Measurements from ENCODE around the gene BRIX1. TPM values are rescaled to one million over a fixed set of nuclear protein-coding genes. Genes with fewer than 3 reads are reported as not detected.
"Not testable (repeated sequence)": the region's sequence is repeated elsewhere in the genome, so short reads cannot be mapped to it uniquely, and the experiment has no call there.

BRIX1 gene
- total RNA-seq, 1 donor from 2014 or later: 10.3 TPM

DNA sequence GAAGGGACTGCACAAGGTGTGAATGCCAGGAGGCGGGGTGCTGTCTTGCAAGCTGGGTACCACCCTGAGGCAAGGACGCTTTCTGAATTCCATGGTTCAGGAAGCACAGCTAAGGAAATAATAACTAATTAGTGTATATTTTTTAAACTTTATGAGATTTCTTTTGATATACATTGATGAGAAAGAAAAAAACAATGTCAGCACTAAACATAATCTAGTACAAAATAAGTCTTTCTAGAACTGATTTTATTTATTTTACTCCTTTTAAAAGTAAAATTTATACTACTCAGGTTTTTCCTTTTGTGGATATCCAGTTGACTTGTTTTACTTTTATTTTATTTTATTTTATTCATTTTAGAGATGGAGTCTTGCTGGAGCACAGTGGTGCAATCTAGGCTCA, 17.4 kb downstream of the BRIX1 start:
- ATAC-seq (no peak), DNase-seq (ENCODE audit: missing footprints) (no peak)
- intact Hi-C loops (cut with DNase I): no loop called here

DNA sequence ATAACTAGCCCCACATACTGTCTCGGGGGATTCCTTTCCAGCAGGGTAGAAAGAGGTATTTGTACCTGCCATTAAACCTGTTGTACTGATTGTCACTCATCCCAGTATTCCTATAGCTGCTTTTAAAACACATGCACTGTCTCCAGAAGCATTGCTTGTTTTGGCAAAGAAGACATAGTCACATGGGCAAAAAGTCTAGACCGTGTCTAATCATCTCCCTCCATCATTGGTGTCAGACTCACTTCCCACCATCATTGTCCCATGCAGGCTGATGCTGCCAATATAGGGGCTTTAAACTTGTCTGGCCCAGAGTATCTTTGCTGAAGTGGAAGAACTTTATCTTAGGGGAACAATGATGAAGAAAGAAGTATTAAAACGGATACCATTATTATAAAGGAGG, 26.4 kb downstream of the BRIX1 start:
- DNase-seq (ENCODE audit: missing footprints) (no peak), ATAC-seq (no peak)
- intact Hi-C loops (cut with DNase I): no loop called here

DNA sequence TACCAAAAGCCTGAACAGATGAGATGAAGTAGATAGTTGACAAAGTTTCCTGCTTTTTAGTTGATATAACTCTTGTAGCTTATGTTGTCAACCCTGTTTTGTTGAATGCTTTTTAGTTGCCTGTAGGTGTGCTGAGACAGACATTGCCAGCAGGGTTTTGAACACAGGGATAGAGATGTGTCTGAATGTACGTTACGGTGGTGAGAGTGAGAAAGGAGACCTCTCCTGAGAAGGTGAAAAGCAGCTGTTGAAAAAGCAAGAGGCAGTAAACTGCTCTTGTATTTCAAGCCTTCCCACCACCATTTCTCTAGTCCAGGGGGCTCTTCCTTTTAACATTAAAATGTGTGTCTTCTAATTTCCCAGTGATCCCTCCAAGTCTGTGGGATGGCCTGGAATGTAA, 28.5 kb downstream of the BRIX1 start:
- DNase-seq (ENCODE audit: missing footprints): no peak
- intact Hi-C loops (cut with DNase I): no loop called here
- no peak for ATAC-seq

DNA sequence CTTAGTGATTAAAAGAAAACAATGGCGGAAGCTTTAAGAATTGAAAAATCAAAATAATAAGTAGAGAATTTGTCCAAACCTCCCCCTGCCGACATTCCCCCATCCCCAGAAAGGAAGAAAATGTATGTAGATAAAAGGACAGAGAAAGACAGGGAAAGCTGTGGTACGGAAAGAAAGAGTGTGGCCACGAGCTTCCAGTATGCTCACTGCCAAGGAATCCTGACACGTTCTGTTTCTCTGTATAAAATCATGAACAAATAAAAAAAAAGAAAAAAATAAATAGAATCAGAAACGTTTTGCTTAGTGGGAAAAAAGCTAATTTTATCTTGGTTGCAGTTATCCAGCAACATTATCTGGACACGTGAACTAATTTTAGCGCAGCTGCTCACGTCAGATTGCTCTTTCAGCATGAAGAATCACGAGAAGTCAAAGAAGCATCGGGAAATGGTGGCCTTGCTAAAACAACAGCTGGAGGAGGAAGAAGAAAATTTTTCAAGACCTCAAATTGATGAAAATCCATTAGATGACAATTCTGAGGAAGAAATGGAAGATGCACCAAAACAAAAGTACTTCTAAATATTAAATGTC, 29.0 kb downstream of the BRIX1 start:
- no peak for ATAC-seq
- intact Hi-C loops (cut with DNase I): no loop called here
- DNase-seq (ENCODE audit: missing footprints): no peak

DNA sequence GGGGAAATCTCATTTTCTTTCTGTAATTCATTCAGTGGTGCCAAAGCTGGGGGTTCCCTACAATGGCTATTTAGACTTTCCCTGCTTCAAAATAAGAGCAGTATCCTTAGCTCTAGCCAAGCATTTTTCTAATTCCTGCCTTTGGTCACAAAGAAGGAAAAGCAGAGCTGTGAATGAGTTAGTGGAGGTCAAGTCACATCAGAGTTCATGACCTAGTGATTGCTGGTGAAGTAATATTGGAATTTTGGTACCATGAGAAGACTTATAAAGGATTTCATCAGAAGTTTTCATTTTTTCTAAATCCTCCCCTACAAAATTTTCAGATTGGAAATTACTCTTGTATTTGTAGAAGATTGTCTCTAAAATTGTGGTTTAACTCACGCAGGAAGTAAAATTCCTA, 41.8 kb downstream of the BRIX1 start:
- no peak for ATAC-seq
- no peak for DNase-seq (ENCODE audit: missing footprints)
- intact Hi-C loops (cut with DNase I): loop anchor here (5.0 kb wide), 2 partner anchors 225 to 245 kb away; no protein-coding TSS in a partner anchor

DNA sequence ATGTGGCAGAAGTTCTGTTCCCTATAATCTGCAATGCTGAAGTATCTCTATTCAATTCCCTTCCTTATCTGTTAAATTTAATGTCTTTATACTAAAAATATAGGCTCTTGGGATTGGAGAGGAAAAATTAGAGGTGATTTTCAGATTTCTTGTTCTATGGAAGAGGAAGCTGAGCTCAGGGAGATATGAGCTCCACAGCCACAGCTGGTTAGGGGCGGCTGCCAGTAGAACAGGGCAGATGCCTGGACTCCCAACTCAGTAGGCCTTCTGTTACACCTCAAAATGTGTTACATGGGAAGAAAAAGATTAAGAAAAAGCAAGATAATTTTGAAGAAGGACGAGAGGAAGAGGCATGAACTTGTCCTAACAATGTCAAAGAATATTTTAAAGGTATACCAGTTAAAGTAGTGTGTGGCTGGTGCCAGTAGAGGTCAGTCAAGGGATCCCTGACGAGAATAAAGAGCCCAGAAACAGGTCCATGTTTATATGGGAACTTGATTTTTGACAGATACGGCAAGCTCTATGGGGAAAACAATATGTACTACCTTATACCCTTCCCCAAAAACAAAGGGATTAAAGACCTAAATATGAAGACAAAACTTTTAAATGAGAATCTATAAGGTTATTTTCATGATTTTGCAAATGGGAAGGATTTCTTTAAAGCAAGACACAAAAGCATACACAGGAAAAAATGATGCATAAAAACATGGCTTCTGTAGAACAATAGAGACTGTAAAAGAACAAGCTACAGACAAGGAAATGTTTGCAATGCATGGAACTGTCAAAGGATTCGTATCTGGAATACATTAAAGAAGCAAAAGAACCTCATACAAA, 42.6 kb downstream of the BRIX1 start:
- DNase-seq (ENCODE audit: missing footprints): no peak
- intact Hi-C loops (cut with DNase I): loop anchor here (5.0 kb wide), 2 partner anchors 224 to 244 kb away; no protein-coding TSS in a partner anchor
- no peak for ATAC-seq

DNA sequence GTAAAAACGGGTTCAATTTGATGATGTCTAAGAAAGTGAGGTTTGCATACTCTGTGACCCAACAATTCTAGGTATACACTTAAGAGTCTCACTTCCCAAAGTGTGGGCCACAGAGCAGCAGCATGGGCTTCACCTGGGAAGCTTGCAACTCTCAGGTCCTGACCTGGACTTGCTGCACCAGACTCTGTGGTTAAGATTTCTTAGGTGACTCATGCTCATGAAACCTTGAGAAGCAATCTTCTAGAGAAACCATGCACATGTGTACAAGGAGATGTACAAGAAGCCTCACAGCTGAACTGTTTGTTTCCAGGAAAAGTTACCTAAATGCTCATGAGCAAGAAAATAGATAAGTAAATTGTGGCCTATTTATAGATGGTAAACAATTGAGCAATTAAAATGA, 43.8 kb downstream of the BRIX1 start:
- DNase-seq (ENCODE audit: missing footprints) (no peak), ATAC-seq (no peak)
- intact Hi-C loops (cut with DNase I): loop anchor here (5.0 kb wide), 2 partner anchors 223 to 243 kb away; no protein-coding TSS in a partner anchor

DNA sequence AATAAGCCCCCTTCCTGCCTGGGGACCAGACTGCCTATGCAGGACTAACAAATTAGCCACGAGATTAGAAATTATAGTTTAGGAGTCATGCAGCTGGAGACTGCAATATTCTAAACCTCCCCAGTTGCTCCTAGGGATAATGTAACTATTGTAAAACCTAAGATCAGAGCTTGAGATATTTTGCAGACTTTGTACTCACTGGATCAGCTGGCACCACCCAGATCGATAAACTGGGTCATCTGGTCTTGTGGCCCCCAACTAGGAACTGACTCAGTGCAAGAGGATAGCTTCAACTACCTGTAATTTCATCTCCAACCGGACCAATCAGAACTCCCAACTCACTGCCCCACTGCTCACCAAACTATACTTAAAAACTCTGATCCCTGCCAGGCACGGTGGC, 52.0 kb downstream of the BRIX1 start:
- ATAC-seq (no peak), DNase-seq (ENCODE audit: missing footprints) (no peak)
- intact Hi-C loops (cut with DNase I): no loop called here

DNA sequence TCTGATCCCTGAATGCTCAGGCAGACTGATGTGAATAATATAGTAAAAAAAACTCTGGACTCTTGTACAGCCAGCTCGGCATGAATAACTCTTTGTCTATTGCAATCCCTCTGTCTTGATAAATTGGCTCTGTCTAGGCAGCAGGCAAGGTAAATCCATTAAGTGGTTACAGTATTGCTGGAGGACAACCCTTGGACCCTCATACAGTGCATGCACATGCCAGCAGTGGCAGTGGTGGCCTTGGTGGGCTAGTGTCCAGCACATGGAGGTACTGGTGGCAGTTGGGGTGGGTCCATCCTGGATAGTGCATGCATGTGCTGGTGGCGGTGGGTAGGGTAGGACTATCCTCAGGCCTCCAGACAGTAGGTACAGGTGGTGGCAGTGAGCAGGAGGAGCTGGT, 52.7 kb downstream of the BRIX1 start:
- intact Hi-C loops (cut with DNase I): no loop called here
- no peak for ATAC-seq
- no peak for DNase-seq (ENCODE audit: missing footprints)

DNA sequence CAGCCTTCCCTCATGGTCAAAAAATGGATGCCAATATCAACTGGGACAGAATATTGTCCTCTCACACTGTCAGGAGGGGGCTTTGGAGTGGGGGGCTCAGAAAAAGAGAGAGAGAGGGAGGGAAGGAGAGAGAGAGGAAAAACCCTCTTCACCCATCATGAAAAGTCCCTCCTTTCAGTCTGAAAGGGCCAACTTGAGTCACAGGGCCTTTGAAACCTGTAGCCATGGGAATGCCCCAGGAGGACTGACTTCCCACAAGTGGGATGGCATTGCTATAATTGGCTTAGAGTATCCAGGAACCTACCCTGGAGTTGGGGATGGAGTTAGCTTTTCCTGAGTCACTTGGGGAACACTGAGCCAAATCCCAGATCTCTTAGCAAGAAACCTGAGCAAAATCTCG, 55.0 kb downstream of the BRIX1 start:
- ATAC-seq (no peak), DNase-seq (ENCODE audit: missing footprints) (no peak)

DNA sequence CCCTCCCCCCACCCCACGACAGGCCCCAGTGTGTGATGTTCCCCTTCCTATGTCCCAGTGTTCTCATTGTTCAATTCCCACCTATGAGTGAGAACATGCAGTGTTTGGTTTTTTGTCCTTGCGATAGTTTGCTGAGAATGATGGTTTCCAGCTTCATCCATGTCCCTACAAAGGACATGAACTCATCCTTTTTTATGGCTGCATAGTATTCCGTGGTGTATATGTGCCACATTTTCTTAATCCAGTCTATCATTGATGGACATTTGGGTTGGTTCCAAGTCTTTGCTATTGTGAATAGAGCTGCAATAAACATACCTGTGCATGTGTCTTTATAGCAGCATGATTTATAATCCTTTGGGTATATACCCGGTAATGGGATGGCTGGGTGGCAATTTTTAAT, 56.1 kb downstream of the BRIX1 start:
- intact Hi-C loops (cut with DNase I): not testable (repeated sequence)

More for the DNA sequence above, 55.0 kb downstream of the BRIX1 start:
- intact Hi-C loops (cut with DNase I): no loop called here

More for the DNA sequence above, 56.1 kb downstream of the BRIX1 start:
- ATAC-seq; DNase-seq (ENCODE audit: missing footprints): not testable (repeated sequence)

Other genes starting within 250 kb of the BRIX1 start
- not detected for gene TTC23L, start 76.5 kb upstream of the BRIX1 start, total RNA-seq
- gene RAD1, start 207 bp upstream of the BRIX1 start, total RNA-seq: 22.7 TPM
- gene DNAJC21, start 13.8 kb downstream of the BRIX1 start, total RNA-seq: 55.5 TPM
- not detected for gene AGXT2, start 132.2 kb downstream of the BRIX1 start, total RNA-seq

Data from Right ventricle myocardium inferior (tissue), 1 donor.